Bronchial epithelial cell (primary cell): Measurements from ENCODE around the gene TCERG1L. TPM values are rescaled to one million over a fixed set of nuclear protein-coding genes. Genes with fewer than 3 reads are reported as not detected.

Experiments used
- DNase-seq: peaks from one replicate; pipeline ENCODE4 v3.0.0-alpha.2; 2010; ENCODE audit warnings: low read depth
- FAIRE-seq: peaks from 2 replicates; lab custom pipeline; 2011; peaks lifted over from hg19 to GRCh38; lab: Jason Lieb, UNC
- H3K27me3 ChIP-seq: 2 replicates; pipeline ENCODE4 v1.5.1; 2011; ENCODE audit warnings: low read length; ENCODE audit not compliant: control insufficient read depth, insufficient read depth
- H3K36me3 ChIP-seq: 2 replicates; pipeline ENCODE4 v1.5.1; 2011; ENCODE audit warnings: low read length; ENCODE audit not compliant: control insufficient read depth, insufficient read depth
- H3K4me3 ChIP-seq: 2 replicates; pipeline ENCODE4 v1.5.1; 2011; ENCODE audit warnings: mild to moderate bottlenecking, low read depth, low read length, control low read depth
- CTCF ChIP-seq: IDR thresholded peaks from 2 replicates; pipeline ENCODE4 v1.5.1; 2011; ENCODE audit warnings: mild to moderate bottlenecking, moderate library complexity, low read length, control low read depth, inconsistent platforms; ENCODE audit not compliant: insufficient read depth, severe bottlenecking
- total RNA-seq: library from RNA; depleted of rRNA; stranded (reverse); fragments of >200 nt; gene quantifications from 2 replicates; pipeline ENCODE4 v1.2.1, GENCODE V29; 2014

The TCERG1L gene
- total RNA-seq, 1 donor from 2014 or later = not detected

GRCh38 chr10:131220601-131221171 lies 90.8 kb downstream of the TCERG1L start:
- FAIRE-seq = no peak
- no peak for TF ChIP-seq CTCF
- Histone ChIP-seq H3K27me3 (no peaks in the 10 kb centered on the region), H3K4me3 (no peak overlapping the region), H3K36me3 (no peaks in the 10 kb centered on the region)
- no peak for DNase-seq

DNA sequence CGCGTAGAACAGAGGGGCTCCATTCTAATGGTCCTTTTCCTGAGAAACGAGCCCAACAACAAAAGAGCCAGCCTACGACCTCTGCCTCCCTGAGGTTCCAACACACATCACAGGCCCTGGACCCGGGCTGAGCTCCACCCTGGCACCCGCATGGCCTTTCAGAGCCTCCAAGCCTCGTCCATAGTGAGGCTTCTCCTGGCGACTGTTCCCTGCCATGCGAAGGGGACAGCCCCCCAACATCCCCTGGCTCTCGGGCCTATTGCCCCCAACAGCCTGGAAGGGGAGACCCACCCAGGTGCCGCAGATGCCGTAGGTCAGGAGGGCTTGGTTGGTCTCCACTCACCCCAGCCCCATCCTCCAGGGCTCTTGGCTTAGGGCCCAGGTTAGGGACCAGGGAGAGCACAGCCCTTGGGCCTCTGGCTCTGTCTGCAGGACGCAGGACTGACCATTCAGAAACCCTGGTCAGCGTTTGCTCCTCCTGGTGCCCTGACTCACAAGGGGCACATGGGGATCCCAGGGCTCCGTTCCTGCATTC lies 91.5 kb downstream of the TCERG1L start:
- H3K27me3 ChIP-seq = no peaks in the 10 kb centered on the region
- DNase-seq (no peak), FAIRE-seq (no peak)
- H3K4me3 ChIP-seq = no peak overlapping the region
- H3K36me3 ChIP-seq = no peaks in the 10 kb centered on the region
- TF ChIP-seq CTCF = no peak

- no peak for FAIRE-seq
- H3K27me3 ChIP-seq = no peaks in the 10 kb centered on the region
Measured at GRCh38 chr10:131219584-131219886, 92.0 kb downstream of the TCERG1L start.

GRCh38 chr10:131218811-131219583 lies 92.5 kb downstream of the TCERG1L start:
- Histone ChIP-seq H3K4me3 (no peak overlapping the region), H3K27me3 (no peaks in the 10 kb centered on the region), H3K36me3 (no peaks in the 10 kb centered on the region)
- FAIRE-seq = no peak
- TF ChIP-seq CTCF = no peak
- no peak for DNase-seq

More at GRCh38 chr10:131219584-131219886, 92.0 kb downstream of the TCERG1L start:
- DNase-seq = no peak
- no peak overlapping the region for H3K4me3 ChIP-seq
- no peak for TF ChIP-seq CTCF
- H3K36me3 ChIP-seq = no peaks in the 10 kb centered on the region

DNA sequence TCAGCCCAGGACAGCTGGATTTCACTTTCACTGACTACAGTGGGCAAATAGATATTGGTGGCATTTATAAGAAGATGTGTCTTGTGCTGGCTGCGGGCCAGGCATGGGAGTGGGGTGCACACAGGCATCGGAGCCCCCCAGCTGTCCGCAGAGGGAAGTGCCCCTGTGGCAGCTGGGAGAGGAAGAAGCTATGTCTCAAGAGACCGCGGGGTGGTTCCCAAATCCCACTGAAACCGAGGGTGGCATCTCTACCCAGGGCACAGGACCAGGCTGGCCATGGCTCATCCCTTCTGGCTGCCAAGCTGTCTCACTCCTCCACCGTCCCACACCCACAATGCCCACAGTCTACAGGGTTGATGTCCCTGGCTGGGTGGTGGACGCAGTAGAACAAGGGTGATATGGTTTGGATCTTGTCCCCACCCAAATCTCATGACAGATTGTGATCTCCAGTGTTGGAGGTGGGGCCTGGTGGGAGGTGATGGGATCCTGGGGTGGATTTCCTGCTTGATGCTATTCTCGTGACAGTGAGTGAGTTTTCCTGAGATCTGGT lies 94.8 kb downstream of the TCERG1L start:
- TF ChIP-seq CTCF = no peak
- Histone ChIP-seq H3K27me3 (no peaks in the 10 kb centered on the region), H3K36me3 (no peaks in the 10 kb centered on the region), H3K4me3 (no peak overlapping the region)
- FAIRE-seq (no peak), DNase-seq (no peak)
